Hematopoietic multipotent progenitor cell treated with erythropoietin and hydrocortisone succinate and interleukin-3 and kit ligand, for 17 days (in vitro differentiated cells): ENCODE data around the gene GPR146.

Experiments used
- DNase-seq: peaks from one replicate; pipeline ENCODE4 v3.0.0-alpha.2; 2015; ENCODE audit warnings: low spot score

GPR146 gene

DNA sequence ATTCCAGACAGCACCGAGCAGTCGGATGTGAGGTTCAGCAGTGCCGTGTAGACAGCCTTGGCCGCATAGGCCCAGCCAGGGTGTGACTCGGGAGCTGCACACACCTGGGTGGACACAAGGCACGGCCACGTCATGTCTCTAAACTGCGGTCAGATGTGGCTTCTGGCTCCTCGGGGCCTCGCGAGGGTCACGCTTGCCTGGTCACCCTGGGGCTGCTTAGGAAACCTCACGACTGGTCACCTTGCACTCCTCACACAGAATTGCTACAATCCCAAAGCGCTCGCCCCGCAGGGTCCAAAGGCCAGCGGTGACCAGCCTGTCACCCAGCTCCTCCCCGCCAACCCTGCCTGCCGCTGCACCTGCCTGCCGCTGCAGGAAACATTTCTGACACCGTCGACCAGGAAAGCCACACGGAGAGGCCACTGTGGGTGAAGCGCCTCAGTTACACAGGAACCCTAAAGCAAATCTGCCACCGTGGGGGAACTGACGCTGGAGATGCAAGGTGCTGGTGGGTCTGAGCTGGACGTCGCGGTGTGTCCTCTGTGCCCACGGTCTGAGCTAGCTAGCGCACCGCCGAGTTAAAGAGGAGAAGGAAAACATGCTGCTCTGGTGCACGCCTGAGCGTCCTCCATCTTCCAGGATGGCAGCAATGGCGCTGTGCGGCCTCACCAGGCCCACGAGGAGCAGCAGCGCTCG, 48.6 kb downstream of the GPR146 start:
- DNase-seq = no peak

DNA sequence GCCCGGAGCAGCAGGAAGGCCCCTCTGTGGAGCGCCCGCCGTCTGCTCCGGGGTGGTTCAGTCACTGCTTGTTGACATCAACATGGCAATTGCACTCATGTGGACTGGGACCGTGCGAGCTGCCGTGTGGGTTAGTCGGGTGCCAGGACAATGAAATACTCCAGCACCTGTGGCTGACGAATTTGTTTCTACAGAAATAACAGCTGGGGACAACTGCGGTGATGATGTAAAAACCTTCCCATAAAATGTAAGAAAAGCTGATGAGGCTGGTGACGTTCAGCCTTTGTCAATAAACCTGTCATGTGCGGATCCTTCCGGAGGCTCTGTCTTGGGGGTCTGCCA, 49.1 kb downstream of the GPR146 start:
- no peak for DNase-seq

DNA sequence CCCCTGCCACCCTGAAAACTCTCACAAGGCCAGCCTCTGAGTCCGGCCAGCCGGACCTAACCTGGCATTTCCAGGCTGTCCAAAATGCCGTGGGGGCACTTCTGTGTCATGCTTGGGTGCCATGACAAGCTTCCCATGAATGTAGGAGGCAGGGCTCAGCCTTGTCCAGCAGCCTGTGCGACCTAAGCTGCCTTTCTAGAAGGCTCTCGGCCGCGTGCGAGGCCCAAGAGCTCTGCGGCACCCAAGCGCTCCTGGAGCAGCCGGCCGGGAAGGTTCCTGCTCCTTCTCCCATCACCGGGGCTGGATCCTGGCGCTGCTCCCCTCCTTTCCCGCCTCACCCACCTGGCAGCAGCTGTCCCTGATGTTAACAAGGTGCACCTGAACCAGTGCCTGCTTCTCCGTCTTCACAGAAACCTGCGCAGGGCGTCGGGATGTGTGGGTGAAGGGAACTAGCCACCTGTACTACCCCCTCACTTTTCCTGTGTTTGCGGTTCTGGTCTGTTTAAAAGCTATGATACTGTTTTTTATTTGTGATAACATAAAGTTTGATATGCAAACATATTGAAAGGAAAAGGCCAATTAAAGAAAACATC, 49.7 kb downstream of the GPR146 start:
- DNase-seq = no peak

DNA sequence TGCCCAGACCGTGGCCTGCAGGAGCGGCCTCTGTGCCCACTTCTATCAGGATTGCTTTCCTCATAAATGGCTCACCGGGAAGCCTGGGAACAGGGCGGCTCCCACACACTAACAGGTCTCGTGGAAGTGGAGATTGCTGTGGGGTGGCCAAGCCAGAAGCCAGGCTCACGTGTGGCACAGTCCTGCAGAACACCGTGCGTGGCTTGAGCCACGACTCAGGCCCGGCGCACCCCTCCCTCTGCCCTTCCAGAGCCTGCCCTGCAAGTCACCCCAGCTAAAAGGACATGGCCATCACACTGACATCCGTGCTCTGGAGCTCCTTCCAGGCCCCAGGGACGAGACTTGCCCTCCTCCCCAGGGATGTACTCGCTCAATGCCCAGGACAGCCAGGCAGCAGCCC, 50.5 kb downstream of the GPR146 start:
- DNase-seq = no peak

DNA sequence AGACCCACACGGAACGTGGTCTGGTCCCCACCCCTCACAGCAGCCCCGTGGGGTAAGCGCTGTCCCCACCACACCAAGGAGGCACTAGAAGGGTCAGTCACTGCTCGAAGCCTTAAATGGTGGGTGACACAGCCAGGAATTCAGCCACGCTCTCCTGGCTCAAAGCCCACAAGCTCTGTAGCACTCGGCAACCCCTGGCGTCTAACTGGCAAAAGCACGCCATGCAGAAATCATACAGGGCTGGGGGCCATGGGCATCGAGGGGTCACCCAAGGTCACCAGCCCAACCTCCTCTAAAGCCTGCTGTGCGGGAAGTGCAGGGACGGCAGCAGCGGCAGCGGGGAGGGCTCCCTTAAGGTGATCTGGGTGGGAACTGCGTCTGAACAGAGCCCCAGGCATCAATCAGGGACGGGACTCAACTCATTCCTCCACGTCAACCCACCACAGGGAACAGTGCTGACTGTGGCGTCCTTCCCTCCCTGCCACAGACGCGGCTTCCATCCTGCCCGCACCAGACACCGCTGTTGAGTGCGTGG, 51.3 kb downstream of the GPR146 start:
- no peak for DNase-seq

DNA sequence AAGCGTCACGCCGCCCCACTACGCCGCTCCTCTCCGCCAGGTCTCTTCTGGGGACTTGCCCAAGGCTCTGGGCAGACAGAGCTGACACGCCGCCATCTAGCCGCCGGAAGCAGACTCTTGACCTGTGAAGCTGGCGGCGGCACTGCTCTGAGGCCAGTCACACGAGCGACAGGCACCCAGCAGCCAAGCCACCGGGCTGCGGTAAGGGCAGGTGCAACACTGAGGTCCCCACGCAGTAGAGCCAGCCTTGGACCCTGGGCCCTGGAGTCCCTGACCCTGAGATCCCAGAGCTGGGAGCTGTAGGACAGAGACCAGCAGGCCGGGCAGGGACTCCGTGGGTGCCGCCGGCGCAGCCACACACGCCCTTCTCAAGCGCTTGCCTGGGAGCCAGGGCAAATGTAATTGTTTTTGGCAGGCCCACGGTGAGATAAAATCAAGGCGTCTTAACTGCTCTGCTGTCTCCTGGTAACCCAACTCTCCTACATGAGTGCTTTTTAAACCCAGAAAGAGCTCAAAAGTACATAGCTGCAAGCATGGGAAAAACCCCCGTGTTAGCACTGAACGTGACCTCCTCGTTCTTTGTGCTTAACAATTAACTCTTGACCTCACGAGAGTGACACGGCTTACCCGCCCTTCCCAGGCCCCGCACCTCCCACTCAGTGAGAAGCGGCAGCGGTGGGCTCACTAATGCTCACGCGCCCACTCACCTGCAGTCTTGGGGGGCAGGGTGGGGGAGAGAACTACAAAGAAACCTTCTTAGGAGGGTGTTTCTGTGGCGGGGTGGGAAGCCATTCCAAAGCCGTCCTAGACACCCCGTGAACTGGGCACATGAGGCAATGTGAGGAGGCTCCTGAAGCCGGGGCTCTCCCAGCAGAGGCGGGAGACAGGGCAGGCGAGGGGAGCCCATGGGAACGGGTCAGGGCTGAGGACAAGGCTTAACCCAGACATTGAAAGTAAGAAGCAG, 52.1 kb downstream of the GPR146 start:
- no peak for DNase-seq

DNA sequence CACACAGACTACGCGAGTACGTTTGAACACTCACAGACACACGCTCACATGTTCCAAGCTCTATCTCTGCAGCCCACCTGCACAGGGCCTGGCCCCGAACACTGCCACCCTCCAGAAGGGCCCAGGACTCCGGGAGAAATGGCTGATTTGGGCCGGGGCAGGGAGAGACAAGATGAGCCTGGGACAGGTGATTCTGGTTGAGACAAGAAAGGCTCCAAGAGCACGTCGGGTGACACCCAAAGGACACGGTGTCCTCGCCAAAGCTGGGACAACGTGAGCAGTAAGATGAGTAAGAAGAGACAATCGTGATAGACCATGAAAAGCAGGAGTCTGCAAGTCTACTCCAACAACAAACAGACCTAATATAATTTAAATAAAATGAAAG, 52.8 kb downstream of the GPR146 start:
- DNase-seq = no peak

DNA sequence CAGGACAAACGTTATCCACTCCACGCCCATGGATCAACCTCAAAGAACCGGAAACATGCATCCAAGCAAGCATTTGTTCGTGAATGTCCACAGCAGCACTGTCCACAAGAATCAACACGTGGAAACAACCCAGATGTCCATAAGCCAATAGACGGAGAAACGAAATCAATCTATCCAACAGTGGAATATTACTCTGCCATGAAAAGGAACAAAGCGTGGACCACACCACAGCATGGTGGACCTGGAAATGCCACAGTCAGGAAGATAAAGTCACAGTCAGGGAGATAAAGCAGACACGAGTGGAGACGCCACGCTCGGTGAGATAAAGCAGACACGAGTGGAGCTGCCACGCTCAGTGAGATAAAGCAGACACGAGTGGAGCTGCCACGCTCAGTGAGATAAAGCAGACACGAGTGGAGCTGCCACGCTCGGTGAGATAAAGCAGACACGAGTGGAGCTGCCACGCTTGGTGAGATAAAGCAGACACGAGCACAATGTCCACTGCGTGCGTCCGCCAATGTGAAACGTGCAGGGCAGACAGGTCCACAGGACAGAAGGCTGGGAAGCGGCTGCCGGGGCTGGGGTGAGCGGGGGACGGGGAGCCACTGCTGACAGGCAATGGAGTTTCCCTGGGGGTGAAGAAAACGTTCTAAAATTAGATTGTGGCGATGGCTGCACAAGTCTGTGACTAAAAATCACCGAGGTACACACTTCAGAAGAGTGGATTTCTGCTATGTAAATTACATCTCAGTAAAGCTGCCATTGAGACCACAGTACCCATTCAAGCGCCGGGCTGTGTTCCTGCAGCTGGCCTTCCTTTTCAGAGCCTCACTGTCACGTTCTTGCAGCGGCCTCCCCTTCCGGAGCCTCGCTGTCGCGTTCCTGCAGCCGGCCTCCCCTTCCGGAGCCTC, 54.2 kb downstream of the GPR146 start:
- no peak for DNase-seq

DNA sequence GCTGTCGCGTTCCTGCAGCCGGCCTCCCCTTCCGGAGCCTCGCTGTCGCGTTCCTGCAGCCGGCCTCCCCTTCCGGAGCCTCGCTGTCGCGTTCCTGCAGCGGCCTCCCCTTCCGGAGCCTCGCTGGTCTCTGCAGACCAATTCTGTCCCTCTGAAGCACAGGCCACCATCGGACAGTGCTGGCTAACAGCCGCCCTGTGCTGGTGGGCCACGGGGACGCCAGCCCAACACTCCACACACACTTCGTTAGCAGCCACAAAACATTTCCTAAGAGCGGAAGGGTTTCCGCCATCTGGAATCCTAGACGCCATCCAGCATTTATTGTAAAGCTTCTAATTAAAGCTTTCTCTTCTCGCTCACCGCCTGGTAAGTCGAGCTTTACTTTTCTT, 54.8 kb downstream of the GPR146 start:
- DNase-seq = no peak

DNA sequence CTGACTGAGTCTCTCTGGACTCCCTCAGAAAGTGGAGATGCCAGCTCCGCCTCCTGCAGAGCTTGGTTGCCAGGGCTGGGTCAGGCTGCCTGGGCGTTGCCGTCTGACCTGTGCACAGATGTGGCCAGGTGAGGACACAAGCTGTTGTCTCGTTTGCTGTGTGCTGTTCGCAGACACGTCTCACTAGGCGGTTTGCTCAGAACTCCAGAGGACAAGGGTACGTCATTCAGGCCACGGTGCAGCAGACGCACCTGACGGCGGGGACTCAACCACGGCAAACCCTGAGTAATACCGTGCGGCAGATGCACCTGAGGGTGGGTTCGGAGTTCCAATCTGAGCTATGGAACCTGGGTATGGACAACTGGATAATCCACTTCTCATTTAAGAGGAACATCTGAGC, 55.3 kb downstream of the GPR146 start:
- no peak for DNase-seq

DNA sequence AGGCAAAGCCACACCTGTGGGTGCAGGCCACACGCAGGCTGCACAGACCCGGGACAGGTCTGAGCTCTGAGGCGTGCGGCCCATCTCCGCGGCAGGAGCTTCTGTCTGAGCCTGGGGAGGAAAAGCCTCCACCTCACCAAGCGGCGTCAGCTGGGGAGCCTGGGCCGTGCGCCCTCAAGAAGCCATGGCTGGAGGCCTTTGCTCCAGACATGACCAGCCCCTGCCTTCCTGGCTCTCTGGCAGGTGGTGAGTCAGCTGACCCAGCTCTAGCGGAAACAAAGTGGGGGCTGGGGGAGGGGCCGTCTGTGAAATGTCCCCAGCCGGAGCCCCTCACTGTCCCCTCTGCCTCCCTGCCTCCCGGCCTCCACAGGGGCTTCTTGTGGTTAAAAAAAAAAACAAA, 56.0 kb downstream of the GPR146 start:
- no peak for DNase-seq

DNA sequence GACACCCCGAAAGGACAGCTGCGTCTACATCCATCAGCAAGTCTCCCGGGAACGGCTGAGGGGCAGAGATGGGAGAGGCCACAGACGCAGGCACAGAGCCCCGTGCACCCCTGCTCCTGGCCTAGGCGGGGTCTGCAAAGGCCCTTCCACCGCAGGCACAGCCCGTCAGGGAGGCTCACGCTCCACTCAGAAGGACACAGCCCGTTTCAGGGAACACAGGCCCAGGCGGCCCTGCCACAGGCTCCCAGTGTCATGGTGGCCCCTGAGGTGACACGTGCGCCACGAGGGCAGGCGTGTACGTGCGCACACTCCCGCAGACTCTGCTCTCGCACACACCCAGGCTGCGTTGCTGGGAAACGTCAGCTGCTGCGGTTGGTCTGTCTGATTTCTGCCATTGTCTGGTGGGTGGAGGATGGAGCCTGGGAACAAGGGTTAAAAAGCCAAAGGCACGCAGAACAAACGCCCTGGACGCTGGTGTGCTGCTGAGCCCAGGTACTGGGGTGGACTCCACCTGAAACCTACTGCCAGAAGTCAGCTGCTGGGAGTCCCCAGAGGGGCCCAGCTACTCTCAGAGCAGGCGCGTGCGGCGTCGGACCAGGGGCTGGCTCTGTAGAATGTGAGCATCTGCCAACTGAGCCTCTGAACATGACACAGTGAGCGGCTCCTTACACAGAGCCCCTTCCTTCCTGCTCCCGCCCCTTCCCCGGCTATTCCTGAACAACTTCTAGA, 56.7 kb downstream of the GPR146 start:
- DNase-seq = no peak

DNA sequence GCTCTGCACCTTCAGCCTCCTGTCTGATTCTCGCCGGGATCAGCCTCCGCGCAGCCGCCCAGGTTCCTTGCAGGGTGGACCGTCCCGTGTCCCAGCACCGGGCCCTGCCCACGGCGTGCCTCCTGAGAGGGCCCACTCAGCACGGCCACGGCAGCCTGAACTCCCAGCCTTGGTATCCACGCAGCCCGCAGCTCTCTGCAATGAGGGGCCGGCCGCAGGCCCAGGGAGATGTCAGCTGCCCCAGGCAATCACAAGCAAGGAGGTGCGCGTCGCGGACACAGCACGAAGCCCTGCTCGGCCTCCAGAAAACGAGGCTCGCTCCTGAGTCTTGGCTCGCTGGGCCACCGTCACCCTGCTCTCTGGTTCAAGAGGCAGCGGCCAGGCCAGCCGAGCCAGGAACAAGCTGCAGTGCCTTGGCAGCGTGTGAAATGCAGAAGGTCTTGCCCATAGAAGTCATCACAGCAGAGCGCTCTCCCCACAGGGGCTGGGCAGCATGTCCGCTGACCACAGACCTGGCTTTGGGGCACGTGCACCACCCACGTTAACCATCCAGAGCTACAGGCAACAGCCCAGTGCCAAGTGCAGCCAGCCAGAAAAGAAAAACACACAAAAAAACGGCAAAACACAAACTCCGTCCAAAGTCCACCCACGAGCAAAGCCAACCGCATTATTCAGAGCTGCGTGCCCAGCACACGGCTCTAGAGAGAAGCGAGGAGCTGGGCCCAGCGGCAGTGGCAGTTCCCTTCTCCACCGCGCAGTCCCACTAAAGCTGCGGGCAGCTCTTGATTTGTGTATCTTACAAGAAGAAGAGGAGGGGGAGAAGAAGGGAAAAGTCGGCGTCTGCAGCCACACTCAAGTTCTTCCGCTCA, 57.5 kb downstream of the GPR146 start:
- no peak for DNase-seq

DNA sequence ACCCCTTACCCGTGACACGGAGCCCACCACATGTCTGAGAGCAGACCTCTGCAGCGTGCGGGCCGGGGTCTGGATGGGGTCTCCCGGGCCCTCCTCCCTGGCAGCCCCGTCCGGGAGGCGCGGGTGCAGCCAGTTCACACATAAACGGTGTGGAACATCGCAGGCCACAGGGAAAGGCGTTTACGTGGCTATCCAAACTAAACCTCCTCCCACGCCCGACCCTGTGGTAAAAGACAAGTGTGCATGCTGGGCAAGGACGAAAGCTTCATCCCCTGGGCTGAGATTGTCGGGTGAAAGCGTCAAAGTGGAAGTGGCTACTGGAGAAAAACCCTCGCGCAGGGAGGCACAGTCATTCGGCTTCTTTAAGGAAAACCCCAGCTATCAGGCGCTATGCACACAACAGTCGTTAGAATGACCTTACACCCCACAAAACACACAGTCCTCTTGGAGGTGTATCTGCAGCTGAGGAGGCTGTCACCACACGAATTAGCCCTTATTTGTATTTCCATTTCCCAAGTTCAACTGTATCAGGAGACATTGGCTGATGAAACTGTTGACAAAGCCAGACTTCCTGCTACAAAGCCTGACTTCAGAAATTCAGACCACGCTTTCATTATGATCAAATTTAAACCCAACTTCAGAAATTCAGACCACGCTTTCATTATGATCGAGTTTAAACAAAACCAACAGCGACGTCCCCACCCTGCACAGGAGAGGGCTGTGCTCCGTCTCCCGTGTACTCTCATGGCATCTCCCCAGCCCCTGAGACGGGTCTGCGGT, 58.9 kb downstream of the GPR146 start:
- no peak for DNase-seq

DNA sequence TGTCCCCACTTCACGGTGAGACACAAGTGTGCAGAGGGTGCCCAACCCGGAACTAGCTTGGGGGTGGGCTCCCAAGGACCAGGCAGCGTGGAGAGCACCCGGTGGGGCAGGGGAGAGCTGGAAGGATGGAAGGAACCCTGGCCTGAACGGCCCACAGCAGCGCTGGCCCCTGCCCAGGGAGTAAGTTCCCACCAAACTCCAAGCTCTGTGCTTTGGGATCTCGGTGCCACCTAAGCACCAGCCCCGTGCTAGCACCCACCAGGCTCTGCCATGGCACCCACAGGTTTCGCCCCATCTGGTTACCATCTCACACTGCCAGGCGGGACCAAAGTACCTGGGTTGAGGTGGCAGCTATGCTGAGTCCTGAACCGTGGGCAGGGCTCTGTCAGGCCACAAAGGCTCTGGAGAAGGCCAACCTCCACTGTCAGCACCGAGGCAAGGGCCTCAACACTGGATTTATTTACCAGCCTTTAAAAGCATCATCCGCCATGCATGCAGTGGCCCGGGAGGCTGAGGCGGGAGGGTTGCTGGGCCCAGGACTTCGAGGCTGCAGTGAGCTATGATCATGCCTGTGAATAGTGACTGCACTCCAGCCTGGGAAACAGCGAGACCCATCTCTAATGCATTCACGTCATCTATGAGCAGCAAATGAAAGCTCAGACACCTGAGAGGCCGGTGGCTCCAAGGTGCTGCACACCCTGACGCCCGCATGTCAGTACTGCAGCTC, 59.6 kb downstream of the GPR146 start:
- no peak for DNase-seq

DNA sequence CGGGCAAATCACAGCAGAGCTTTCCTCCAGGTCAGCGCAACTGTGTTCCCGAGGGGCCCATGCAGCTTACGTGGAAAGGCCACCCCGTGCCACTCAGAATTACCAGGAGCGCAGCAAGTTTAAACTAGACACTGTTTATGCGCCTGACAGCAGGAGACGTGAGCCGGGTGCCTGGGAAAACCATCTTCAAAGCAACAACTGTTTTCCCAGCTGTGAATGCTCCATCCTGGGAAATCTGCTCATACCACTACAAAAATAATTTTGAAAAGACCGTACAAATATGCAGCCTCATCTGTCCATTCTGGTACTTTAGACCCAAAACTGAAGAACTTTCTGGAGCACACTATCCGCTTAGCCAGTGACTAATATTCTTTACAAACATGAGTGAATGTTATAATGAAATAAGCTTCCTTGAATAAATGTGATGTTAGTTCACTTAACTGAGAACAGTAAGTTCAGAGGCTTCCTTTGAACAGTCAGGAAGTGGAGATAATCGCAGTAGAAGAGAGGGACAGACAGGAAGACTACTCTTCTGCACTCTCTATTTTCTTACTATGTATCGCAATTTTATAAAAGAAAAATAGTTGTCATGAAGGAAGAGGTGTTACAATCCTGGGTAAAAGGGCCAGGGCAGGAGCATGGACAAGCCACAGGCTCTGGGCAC, 60.3 kb downstream of the GPR146 start:
- DNase-seq = no peak

DNA sequence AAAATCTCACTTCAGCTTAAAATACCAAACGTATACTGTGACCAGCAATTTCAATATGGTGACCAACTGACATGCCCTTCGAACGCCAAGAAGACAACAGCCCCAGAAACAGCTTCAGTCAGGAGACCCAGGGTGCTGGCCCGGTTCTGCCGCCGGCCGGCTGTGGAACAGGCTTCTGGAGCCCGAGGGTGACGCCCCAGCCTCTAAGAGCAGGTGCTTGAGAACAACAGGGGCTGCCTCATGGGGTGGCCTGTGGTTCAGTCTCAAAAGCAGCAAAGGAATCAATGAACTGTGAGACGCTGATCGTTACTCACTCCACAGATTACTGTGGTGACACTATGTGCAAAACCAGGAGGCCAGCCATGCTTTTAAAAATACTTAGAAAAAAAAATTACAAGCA, 60.8 kb downstream of the GPR146 start:
- DNase-seq = no peak
